Mesendoderm (in vitro differentiated cells): Measurements from ENCODE around the gene MRPL43.

Experiments used
- DNase-seq: peaks from one replicate; pipeline ENCODE4 v3.0.0; 2013
- H2AK5ac ChIP-seq: 2 replicates; pipeline ENCODE4 v1.6.1; 2013; ENCODE audit warnings: low read length, inconsistent platforms
- H2BK120ac ChIP-seq: 2 replicates; pipeline ENCODE4 v1.6.1; 2013; ENCODE audit warnings: low read depth, mild to moderate bottlenecking, low read length, moderate library complexity, mixed read lengths
- H2BK15ac ChIP-seq: replicated peaks from 2 replicates; pipeline ENCODE4 v1.6.1; 2013; ENCODE audit warnings: low read depth, mild to moderate bottlenecking, moderate library complexity
- H2BK5ac ChIP-seq: 2 replicates; pipeline ENCODE4 v1.6.1; 2013; ENCODE audit warnings: low read length, inconsistent platforms
- H3K18ac ChIP-seq: 2 replicates; pipeline ENCODE4 v1.6.1; 2013; ENCODE audit warnings: mild to moderate bottlenecking, low read length, mixed read lengths
- H3K23ac ChIP-seq: one replicate; pipeline ENCODE4 v1.6.1; 2013; ENCODE audit warnings: low read length
- H3K27ac ChIP-seq: 2 replicates; pipeline ENCODE4 v1.5.1; 2013; ENCODE audit warnings: low read depth, mild to moderate bottlenecking, inconsistent platforms, low read length, moderate library complexity
- H3K27me3 ChIP-seq: 2 replicates; pipeline ENCODE4 v1.6.1; 2013; ENCODE audit warnings: low read length, control low read depth, mild to moderate bottlenecking, inconsistent platforms; ENCODE audit not compliant: insufficient read depth, poor library complexity
- H3K36me3 ChIP-seq: 2 replicates; pipeline ENCODE4 v1.6.1; 2013; ENCODE audit warnings: low read length, inconsistent platforms; ENCODE audit not compliant: control insufficient read depth, insufficient read depth
- H3K4ac ChIP-seq: one replicate; pipeline ENCODE4 v1.6.1; 2013; ENCODE audit warnings: low read depth, mild to moderate bottlenecking, low read length, moderate library complexity
- H3K4me1 ChIP-seq: 2 replicates; pipeline ENCODE4 v1.6.1; 2013; ENCODE audit warnings: low read depth, low read length, inconsistent platforms; ENCODE audit not compliant: control insufficient read depth
- H3K4me2 ChIP-seq: 2 replicates; pipeline ENCODE4 v1.6.1; 2013; ENCODE audit warnings: low read length
- H3K4me3 ChIP-seq: 2 replicates; pipeline ENCODE4 v1.5.1; 2013; ENCODE audit warnings: mild to moderate bottlenecking, low read length
- H3K56ac ChIP-seq: one replicate; pipeline ENCODE4 v1.6.1; 2013; ENCODE audit warnings: low read length
- H3K79me1 ChIP-seq: 2 replicates; pipeline ENCODE4 v1.6.1; 2013; ENCODE audit warnings: low read length, inconsistent platforms
- H3K79me2 ChIP-seq: 2 replicates; pipeline ENCODE4 v1.6.1; 2013; ENCODE audit warnings: mild to moderate bottlenecking, low read length; ENCODE audit not compliant: control insufficient read depth, insufficient read depth
- H3K9ac ChIP-seq: 2 replicates; pipeline ENCODE4 v1.6.1; 2013; ENCODE audit warnings: low read length, inconsistent platforms
- H4K5ac ChIP-seq: one replicate; pipeline ENCODE4 v1.6.1; 2013; ENCODE audit warnings: low read length
- H4K8ac ChIP-seq: one replicate; pipeline ENCODE4 v1.6.1; 2013; ENCODE audit warnings: low read depth, mild to moderate bottlenecking, control low read depth, low read length, moderate library complexity
- WGBS: extraction: QIAGEN DNeasy Blood & Tissue Kit; methylation state at CpG from one replicate; pipeline ENCODE4 v1.1.7; 2013; ENCODE audit warnings: low lambda C conversion rate, missing lambda C conversion rate; ENCODE audit not compliant: insufficient coverage; ENCODE audit errors: extremely low coverage; 5-methylcytosine and 5-hydroxymethylcytosine counted together

MRPL43 gene

DNA sequence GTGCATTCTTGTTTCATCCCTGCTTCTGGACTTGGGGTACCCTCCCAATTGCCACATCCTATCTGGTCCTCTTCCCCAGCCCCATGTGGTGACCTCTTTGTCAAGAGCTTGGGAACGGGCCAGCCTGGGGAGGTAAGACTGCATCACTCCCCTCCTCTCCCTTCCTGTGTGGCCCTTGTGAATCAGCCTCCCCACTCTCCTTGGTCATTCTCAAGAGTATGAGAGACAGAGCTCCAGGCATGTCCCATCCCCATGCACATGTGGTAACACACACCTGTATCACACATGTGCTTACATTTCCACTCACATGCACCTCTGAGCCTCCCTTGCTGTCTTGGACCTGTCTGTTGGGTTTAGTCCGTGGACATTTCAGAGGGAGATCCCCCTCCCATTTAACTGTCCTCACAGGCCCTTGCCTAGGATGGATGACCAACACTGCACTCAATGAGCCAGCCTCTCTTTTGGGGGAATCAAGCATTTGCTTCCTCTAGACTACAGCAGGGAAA is 2.6 kb downstream of the MRPL43 start:
- H3K23ac ChIP-seq, result no peak overlapping the region
- H3K4ac ChIP-seq, result no peak overlapping the region
- H3K27ac ChIP-seq, result no peak overlapping the region
- peaks cover 30% of the 10 kb centered on the region for H3K79me2 ChIP-seq
- no peak overlapping the region for H2BK5ac ChIP-seq
- no peak overlapping the region for H3K18ac ChIP-seq
- H3K79me1 ChIP-seq, result peaks cover 24% of the 10 kb centered on the region
- no peaks in the 10 kb centered on the region for H3K36me3 ChIP-seq
- no peak overlapping the region for H4K5ac ChIP-seq
- no peak for DNase-seq
- no peak overlapping the region for H2AK5ac ChIP-seq
- H3K56ac ChIP-seq, result no peak overlapping the region
- H3K4me3 ChIP-seq, result no peak overlapping the region
- H2BK120ac ChIP-seq, result no peak overlapping the region
- H3K27me3 ChIP-seq, result no peaks in the 10 kb centered on the region
- no CpG with 5 or more reads among the region's 2 CpGs for WGBS
- H3K4me2 ChIP-seq, result no peak overlapping the region
- no peak overlapping the region for H4K8ac ChIP-seq
- no peak overlapping the region for H3K9ac ChIP-seq
- peaks cover 6% of the 10 kb centered on the region for H3K4me1 ChIP-seq
- no peak overlapping the region for H2BK15ac ChIP-seq

DNA sequence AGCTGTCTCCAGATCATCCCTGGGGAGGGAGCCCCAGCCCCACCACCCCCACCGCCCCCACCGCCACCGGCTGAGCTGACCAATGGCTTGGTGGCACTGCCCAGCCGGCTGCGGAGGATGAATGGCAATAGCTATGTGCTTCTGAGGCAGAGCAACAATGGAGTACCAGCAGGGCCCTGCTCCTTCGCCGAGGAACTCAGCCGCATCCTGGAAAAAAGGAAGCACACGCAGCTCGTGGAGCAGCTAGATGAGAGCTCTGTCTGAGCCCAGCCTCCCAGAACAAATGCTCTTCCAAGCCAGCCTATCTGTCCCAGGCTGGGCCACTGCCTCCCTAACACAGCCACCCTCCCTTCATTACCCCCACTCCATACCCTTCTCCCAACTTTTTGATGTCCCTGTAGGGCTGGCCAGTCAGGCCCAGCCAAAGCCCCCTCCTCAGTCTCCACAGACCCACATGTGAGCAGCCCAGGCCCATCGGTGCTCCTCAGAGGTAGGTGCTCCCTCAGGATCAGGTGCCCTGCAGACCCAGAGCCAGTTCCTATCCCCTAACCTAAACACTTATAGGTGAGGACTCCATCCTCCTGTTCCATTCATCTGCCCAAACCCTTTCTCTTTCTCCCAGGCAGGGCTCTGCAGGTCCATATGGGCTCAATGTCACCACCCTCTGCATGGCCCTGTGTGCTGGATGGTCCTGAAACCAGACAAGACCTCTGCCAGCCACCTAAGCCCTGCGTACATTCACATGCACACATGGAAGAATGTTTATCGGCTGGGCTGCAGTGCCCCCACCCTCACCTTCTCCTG is 3.2 kb downstream of the MRPL43 start:
- no peak for DNase-seq
- no peaks in the 10 kb centered on the region for H3K36me3 ChIP-seq
- no CpG with 5 or more reads among the region's 13 CpGs for whole genome bisulfite sequencing

DNA sequence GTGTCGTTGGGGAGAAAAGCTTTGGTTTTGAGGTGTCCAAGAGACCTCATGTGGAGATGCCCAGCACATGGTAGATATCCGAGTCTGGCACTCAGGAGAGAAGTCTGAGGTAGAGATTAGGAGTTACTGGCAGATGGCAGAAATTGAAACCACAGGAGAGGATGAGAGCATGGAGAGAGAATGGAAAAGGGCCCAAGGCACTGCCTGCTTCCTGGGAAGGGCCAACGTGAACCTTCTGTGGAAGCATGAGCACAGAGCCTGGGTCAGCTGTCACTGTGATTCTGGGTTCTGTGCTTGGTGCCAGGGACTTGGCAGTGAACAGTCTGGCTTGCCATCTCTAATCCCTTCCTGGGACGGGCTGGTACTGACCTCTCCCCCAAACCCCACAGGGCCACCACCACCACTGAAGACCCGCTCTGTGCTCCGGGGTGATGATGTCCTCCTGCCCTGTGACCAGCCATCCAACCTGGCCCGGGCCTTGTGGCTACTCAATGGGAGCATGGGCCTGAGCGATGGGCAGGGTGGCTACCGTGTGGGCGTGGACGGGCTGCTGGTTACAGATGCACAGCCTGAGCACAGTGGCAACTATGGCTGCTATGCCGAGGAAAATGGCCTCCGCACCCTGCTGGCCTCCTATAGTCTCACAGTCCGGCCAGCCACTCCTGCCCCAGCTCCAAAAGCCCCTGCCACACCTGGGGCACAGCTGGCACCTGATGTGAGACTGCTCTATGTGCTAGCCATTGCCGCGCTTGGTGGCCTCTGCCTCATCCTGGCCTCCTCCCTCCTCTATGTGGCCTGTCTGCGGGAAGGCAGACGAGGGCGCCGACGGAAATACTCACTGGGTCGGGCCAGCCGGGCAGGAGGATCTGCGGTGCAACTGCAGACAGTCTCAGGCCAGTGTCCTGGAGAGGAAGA is 4.1 kb downstream of the MRPL43 start:
- H3K4ac ChIP-seq, result no peak overlapping the region
- H4K5ac ChIP-seq, result no peak overlapping the region
- no peaks in the 10 kb centered on the region for H3K27me3 ChIP-seq
- H3K36me3 ChIP-seq, result no peaks in the 10 kb centered on the region
- H2BK15ac ChIP-seq, result no peak overlapping the region
- no peak overlapping the region for H3K9ac ChIP-seq
- H3K18ac ChIP-seq, result no peak overlapping the region
- H3K79me1 ChIP-seq, result peaks cover 15% of the 10 kb centered on the region
- no peak overlapping the region for H3K23ac ChIP-seq
- no peak overlapping the region for H2AK5ac ChIP-seq
- H3K4me3 ChIP-seq, result no peak overlapping the region
- H2BK5ac ChIP-seq, result no peak overlapping the region
- peaks cover 14% of the 10 kb centered on the region for H3K79me2 ChIP-seq
- H4K8ac ChIP-seq, result no peak overlapping the region
- no peak overlapping the region for H3K56ac ChIP-seq
- H2BK120ac ChIP-seq, result no peak overlapping the region
- no peak for DNase-seq
- H3K4me1 ChIP-seq, result peaks cover 4% of the 10 kb centered on the region
- H3K4me2 ChIP-seq, result no peak overlapping the region
- WGBS, result no CpG with 5 or more reads among the region's 24 CpGs
- no peak overlapping the region for H3K27ac ChIP-seq

More for the DNA sequence above, 3.2 kb downstream of the MRPL43 start:
- Histone ChIP-seq H3K4me1 (peaks cover 6% of the 10 kb centered on the region), H4K5ac (no peak overlapping the region), H4K8ac (no peak overlapping the region), H3K4me2 (no peak overlapping the region), H2BK15ac (no peak overlapping the region), H3K4ac (no peak overlapping the region), H3K18ac (no peak overlapping the region), H3K79me1 (peaks cover 22% of the 10 kb centered on the region), H3K79me2 (peaks cover 23% of the 10 kb centered on the region), H3K9ac (no peak overlapping the region), H3K27me3 (no peaks in the 10 kb centered on the region), H2AK5ac (no peak overlapping the region), H2BK120ac (no peak overlapping the region), H3K27ac (no peak overlapping the region), H3K56ac (no peak overlapping the region), H3K23ac (no peak overlapping the region), H2BK5ac (no peak overlapping the region), H3K4me3 (no peak overlapping the region)

- Histone ChIP-seq H2BK5ac (no peak overlapping the region), H4K5ac (no peak overlapping the region), H3K23ac (no peak overlapping the region), H3K4me1 (no peaks in the 10 kb centered on the region), H3K18ac (no peak overlapping the region), H3K79me1 (peaks cover 4% of the 10 kb centered on the region), H4K8ac (no peak overlapping the region), H3K4ac (no peak overlapping the region), H3K56ac (no peak overlapping the region), H2BK15ac (no peak overlapping the region), H3K27ac (no peak overlapping the region), H3K4me3 (no peak overlapping the region), H3K4me2 (no peak overlapping the region), H2AK5ac (no peak overlapping the region), H3K27me3 (no peaks in the 10 kb centered on the region), H3K36me3 (no peaks in the 10 kb centered on the region), H3K9ac (no peak overlapping the region), H3K79me2 (peaks cover 1% of the 10 kb centered on the region), H2BK120ac (no peak overlapping the region)
- no CpG with 5 or more reads among the region's 5 CpGs for WGBS
- no peak for DNase-seq
Observed at GRCh38 chr10:100981178-100981772, 6.0 kb downstream of the MRPL43 start.

GRCh38 chr10:100980711-100981110 is 6.6 kb downstream of the MRPL43 start:
- Histone ChIP-seq H3K18ac (no peak overlapping the region), H3K4me2 (no peak overlapping the region), H2BK15ac (no peak overlapping the region), H4K5ac (no peak overlapping the region), H2AK5ac (no peak overlapping the region), H3K4me1 (no peaks in the 10 kb centered on the region), H3K27ac (no peak overlapping the region), H3K79me2 (no peaks in the 10 kb centered on the region), H2BK5ac (no peak overlapping the region), H3K27me3 (no peaks in the 10 kb centered on the region), H3K4ac (no peak overlapping the region), H3K4me3 (no peak overlapping the region), H3K56ac (no peak overlapping the region), H4K8ac (no peak overlapping the region), H3K9ac (no peak overlapping the region), H3K36me3 (no peaks in the 10 kb centered on the region), H2BK120ac (no peak overlapping the region), H3K23ac (no peak overlapping the region), H3K79me1 (no peaks in the 10 kb centered on the region)
- no peak for DNase-seq
- WGBS, result no CpG with 5 or more reads among the region's 7 CpGs
